Panc1 (cell line): ENCODE measurements around the gene USP24.

Experiments
- SIN3A ChIP-seq: IDR thresholded peaks from 2 replicates; pipeline ENCODE4 v1.6.1; 2012; ENCODE audit warnings: low read depth, mild to moderate bottlenecking, low read length, moderate library complexity, borderline replicate concordance; ENCODE audit not compliant: insufficient read depth
- TF ChIP-seq, protein P1 (sequence below): fragments of 450-650 bp; IDR thresholded peaks from 2 replicates; pipeline ENCODE4 v1.5.1; 2017; ENCODE audit warnings: mild to moderate bottlenecking

DNA sequence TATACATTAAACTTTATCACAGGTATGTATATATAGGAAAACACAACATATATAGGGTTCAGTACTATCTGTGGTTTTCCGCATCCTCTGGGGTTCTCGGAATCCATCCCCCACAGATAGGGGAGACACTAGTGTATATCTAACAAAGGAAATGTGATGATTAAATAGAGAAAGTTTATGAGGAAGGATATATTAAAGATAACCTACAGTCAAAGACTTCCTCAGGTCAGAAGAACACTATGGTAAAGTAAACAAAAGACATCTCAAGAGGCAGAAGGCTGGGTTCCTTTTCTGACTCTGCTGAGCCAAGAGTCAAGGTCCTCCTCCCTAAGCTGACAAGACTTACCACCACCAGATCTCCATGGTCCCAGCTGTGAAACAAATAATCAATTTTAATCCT lies 12.1 kb downstream of the USP24 start:
- TF ChIP-seq, protein P1, sequence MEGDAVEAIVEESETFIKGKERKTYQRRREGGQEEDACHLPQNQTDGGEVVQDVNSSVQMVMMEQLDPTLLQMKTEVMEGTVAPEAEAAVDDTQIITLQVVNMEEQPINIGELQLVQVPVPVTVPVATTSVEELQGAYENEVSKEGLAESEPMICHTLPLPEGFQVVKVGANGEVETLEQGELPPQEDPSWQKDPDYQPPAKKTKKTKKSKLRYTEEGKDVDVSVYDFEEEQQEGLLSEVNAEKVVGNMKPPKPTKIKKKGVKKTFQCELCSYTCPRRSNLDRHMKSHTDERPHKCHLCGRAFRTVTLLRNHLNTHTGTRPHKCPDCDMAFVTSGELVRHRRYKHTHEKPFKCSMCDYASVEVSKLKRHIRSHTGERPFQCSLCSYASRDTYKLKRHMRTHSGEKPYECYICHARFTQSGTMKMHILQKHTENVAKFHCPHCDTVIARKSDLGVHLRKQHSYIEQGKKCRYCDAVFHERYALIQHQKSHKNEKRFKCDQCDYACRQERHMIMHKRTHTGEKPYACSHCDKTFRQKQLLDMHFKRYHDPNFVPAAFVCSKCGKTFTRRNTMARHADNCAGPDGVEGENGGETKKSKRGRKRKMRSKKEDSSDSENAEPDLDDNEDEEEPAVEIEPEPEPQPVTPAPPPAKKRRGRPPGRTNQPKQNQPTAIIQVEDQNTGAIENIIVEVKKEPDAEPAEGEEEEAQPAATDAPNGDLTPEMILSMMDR: no peak
- no peak for TF ChIP-seq SIN3A
